SU-DHL-6 (cell line): ENCODE results near the gene ZXDA.

Experiments
- H2AFZ ChIP-seq: fragments of 200-600 bp; sonication (generic); 2 replicates; pipeline ENCODE4 v1.6.1; 2014; ENCODE audit warnings: low read depth, mild to moderate bottlenecking, moderate library complexity, mixed read lengths, antibody characterized with exemption, low read length; ENCODE audit not compliant: severe bottlenecking
- H3F3A ChIP-seq: fragments of 200-600 bp; shearing (Covaris generic); 2 replicates; pipeline ENCODE4 v1.6.0; 2016; ENCODE audit warnings: antibody characterized with exemption, mild to moderate bottlenecking; ENCODE audit not compliant: insufficient read depth
- H3K27ac ChIP-seq: fragments of 200-600 bp; sonication (generic); 2 replicates; pipeline ENCODE4 v1.5.1; 2016; ENCODE audit warnings: low read depth, mild to moderate bottlenecking, low read length, moderate library complexity, mixed read lengths
- H3K27me3 ChIP-seq: fragments of 200-600 bp; sonication (generic), shearing (Covaris generic); 2 replicates; pipeline ENCODE4 v1.6.0; 2014; ENCODE audit warnings: mild to moderate bottlenecking, low read length
- H3K36me3 ChIP-seq: fragments of 200-600 bp; sonication (generic); 2 replicates; pipeline ENCODE4 v1.6.1; 2014; ENCODE audit warnings: mild to moderate bottlenecking, low read length, mixed read lengths
- H3K4me2 ChIP-seq: fragments of 300-600, 200-600 bp; shearing (Covaris generic), sonication (generic); 2 replicates; pipeline ENCODE4 v1.6.0; 2014; ENCODE audit warnings: low read length, low read depth, mild to moderate bottlenecking; ENCODE audit not compliant: poor library complexity, severe bottlenecking
- H3K4me3 ChIP-seq: fragments of 200-600 bp; sonication (generic); 2 replicates; pipeline ENCODE4 v1.5.1; 2014; ENCODE audit warnings: antibody characterized with exemption, low read length, mild to moderate bottlenecking, mixed read lengths; ENCODE audit not compliant: insufficient read depth, poor library complexity, severe bottlenecking
- H3K79me2 ChIP-seq: fragments of 200-600 bp; sonication (generic); 2 replicates; pipeline ENCODE4 v1.6.1; 2014; ENCODE audit warnings: mild to moderate bottlenecking, low read length, moderate library complexity; ENCODE audit not compliant: insufficient read depth
- H3K9ac ChIP-seq: fragments of 200-600 bp; sonication (generic); 2 replicates; pipeline ENCODE4 v1.7.0; 2014; ENCODE audit warnings: mild to moderate bottlenecking, low read length
- H3K9me2 ChIP-seq: fragments of 200-600 bp; sonication (generic); replicated peaks from 2 replicates; pipeline ENCODE4 v1.6.1; 2014; ENCODE audit warnings: low read length; ENCODE audit not compliant: insufficient read depth
- H3K9me3 ChIP-seq: fragments of 200-600 bp; sonication (generic); 2 replicates; pipeline ENCODE4 v1.6.1; 2014; ENCODE audit warnings: low read length, mixed read lengths; ENCODE audit not compliant: insufficient read depth
- H4K20me1 ChIP-seq: fragments of 200-600 bp; sonication (generic); 2 replicates; pipeline ENCODE4 v1.6.1; 2014; ENCODE audit warnings: low read depth, mild to moderate bottlenecking, antibody characterized with exemption, low read length, moderate library complexity, mixed read lengths
- EZH2phosphoT487 ChIP-seq: fragments of 200-600 bp; sonication (generic), shearing (Covaris generic); conservative IDR thresholded peaks from 2 replicates; pipeline ENCODE4 v1.6.1; 2018; ENCODE audit warnings: mild to moderate bottlenecking, antibody characterized with exemption, low read length, moderate library complexity, mixed read lengths
- TF ChIP-seq, protein P1 (sequence below): fragments of 200-600 bp; sonication (generic); IDR thresholded peaks from one replicate; pipeline ENCODE4 v1.5.1; 2017; ENCODE audit warnings: antibody characterized with exemption, mild to moderate bottlenecking, low read length, moderate library complexity; ENCODE audit not compliant: insufficient read depth, poor library complexity, severe bottlenecking

ZXDA gene

DNA sequence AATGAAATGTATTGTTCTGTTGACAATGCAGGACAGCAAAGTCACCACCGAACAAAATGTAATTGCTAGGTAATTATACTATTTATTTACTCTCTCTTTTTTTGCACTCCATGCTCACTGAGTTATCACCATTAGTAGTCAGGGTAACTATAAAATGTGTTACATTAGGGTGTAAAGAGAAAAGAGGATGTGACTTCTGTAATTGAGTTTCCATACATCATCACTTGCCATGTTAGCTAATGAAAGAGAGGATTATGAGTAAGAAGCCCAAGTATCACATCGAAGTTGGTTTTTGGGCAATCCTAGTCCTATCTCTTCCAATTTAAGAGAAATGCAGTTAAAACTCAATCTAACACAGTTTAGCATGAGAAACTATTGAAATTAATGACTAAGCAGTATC, 7.6 kb downstream of the ZXDA start:
- TF ChIP-seq EZH2phosphoT487: no peak
- TF ChIP-seq, protein P1, sequence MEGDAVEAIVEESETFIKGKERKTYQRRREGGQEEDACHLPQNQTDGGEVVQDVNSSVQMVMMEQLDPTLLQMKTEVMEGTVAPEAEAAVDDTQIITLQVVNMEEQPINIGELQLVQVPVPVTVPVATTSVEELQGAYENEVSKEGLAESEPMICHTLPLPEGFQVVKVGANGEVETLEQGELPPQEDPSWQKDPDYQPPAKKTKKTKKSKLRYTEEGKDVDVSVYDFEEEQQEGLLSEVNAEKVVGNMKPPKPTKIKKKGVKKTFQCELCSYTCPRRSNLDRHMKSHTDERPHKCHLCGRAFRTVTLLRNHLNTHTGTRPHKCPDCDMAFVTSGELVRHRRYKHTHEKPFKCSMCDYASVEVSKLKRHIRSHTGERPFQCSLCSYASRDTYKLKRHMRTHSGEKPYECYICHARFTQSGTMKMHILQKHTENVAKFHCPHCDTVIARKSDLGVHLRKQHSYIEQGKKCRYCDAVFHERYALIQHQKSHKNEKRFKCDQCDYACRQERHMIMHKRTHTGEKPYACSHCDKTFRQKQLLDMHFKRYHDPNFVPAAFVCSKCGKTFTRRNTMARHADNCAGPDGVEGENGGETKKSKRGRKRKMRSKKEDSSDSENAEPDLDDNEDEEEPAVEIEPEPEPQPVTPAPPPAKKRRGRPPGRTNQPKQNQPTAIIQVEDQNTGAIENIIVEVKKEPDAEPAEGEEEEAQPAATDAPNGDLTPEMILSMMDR: no peak
- Histone ChIP-seq H4K20me1 (no peaks in the 10 kb centered on the region), H3K79me2 (peaks cover 13% of the 10 kb centered on the region; the same call in 1 of the 2 replicates), H3K9ac (no peak overlapping the region), H3K4me3 (no peak overlapping the region), H3K36me3 (no peaks in the 10 kb centered on the region), H3F3A (no peaks in the 10 kb centered on the region), H3K9me2 (no peaks in the 10 kb centered on the region), H3K4me2 (no peak overlapping the region), H3K27me3 (no peaks in the 10 kb centered on the region), H3K27ac (no peak overlapping the region), H2AFZ (no peak overlapping the region), H3K9me3 (no peaks in the 10 kb centered on the region)

DNA sequence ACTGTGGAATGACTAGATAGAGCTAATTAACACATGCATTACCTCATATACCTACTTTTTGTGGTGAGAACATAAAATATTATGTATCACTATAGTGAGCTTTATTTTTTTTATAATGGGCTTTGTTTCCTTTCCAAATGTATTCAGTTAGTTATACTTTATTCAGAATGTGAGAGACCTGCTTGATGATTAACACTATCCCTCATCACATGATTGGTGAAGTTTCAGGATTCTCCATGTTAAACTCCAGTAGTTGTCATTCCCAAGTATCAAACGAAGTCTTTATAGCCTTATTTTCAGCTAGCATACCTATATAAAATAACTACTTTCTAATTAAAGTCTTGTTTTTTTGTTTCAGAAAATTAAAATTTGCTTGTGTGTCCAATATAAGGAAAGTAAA, 8.8 kb downstream of the ZXDA start:
- H3K27ac ChIP-seq: no peak overlapping the region
- no peak overlapping the region for H3K4me2 ChIP-seq
- H4K20me1 ChIP-seq: no peaks in the 10 kb centered on the region
- no peak overlapping the region for H3K4me3 ChIP-seq
- H3K9ac ChIP-seq: no peak overlapping the region
- H3K9me3 ChIP-seq: no peaks in the 10 kb centered on the region
- no peaks in the 10 kb centered on the region for H3F3A ChIP-seq
- H3K9me2 ChIP-seq: no peaks in the 10 kb centered on the region
- peaks cover 4% of the 10 kb centered on the region; the same call in 1 of the 2 replicates for H3K79me2 ChIP-seq
- no peaks in the 10 kb centered on the region for H3K36me3 ChIP-seq
- H3K27me3 ChIP-seq: no peaks in the 10 kb centered on the region
- no peak for TF ChIP-seq EZH2phosphoT487
- TF ChIP-seq, protein P1: no peak
- H2AFZ ChIP-seq: no peak overlapping the region

DNA sequence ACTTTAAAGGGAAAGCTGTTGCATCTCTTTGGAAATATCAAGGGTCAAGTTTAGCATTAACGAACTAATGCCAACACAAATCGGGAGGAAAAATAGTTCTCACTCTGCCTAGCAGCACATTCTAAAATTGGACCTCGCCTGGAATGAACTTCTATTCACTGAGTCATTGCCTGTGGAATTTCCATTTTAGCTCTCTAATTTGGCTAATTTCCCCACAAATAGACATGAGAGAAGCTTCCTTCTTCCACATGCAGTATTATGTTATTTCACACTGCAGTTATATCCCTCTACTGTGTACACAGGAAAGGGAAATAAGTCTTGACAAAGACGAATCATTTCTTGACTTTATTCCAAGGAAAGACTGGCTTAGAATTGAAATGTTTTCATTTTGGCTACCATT, 9.3 kb downstream of the ZXDA start:
- no peaks in the 10 kb centered on the region for H3F3A ChIP-seq
- no peak overlapping the region for H3K9ac ChIP-seq
- no peak overlapping the region for H3K4me2 ChIP-seq
- H4K20me1 ChIP-seq: no peaks in the 10 kb centered on the region
- H2AFZ ChIP-seq: no peak overlapping the region
- TF ChIP-seq, protein P1: no peak
- TF ChIP-seq EZH2phosphoT487: no peak
- no peaks in the 10 kb centered on the region for H3K36me3 ChIP-seq
- no peaks in the 10 kb centered on the region for H3K27me3 ChIP-seq
- H3K4me3 ChIP-seq: no peak overlapping the region
- H3K9me2 ChIP-seq: no peaks in the 10 kb centered on the region
- no peak overlapping the region for H3K27ac ChIP-seq
- peaks cover 4% of the 10 kb centered on the region; the same call in 1 of the 2 replicates for H3K79me2 ChIP-seq
- H3K9me3 ChIP-seq: no peaks in the 10 kb centered on the region

DNA sequence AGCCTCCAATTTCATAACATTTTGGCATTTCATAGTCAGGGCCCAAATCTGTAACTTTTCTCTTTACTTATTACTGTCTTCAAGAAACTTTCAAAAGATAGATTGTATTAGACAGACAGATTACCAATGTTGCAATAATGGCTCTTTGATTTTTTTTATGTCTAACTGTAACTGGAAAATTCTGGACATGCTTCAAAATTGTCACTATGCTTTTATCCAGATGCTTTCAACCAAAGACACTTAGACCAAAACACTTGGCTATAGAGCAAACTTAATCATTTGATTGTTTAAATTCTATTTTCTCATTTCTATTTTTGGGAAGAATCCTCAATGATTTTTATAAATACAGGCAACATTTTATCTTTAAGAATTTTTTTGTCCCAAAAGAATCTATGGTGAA, 10.4 kb downstream of the ZXDA start:
- H3K79me2 ChIP-seq: no peaks in the 10 kb centered on the region
- H3K27ac ChIP-seq: no peak overlapping the region
- no peaks in the 10 kb centered on the region for H3K9me3 ChIP-seq
- H4K20me1 ChIP-seq: no peaks in the 10 kb centered on the region
- no peak overlapping the region for H2AFZ ChIP-seq
- no peak overlapping the region for H3K4me2 ChIP-seq
- H3K4me3 ChIP-seq: no peak overlapping the region
- TF ChIP-seq EZH2phosphoT487: no peak
- TF ChIP-seq, protein P1: no peak
- no peaks in the 10 kb centered on the region for H3K36me3 ChIP-seq
- no peak overlapping the region for H3K9ac ChIP-seq
- no peaks in the 10 kb centered on the region for H3K9me2 ChIP-seq
- H3F3A ChIP-seq: no peaks in the 10 kb centered on the region
- H3K27me3 ChIP-seq: no peaks in the 10 kb centered on the region
